Esophagus muscularis mucosa (tissue), 4 donors: ENCODE results near the gene C20orf173. TPM values are rescaled to one million over a fixed set of nuclear protein-coding genes. Genes with fewer than 3 reads are reported as not detected.

ENCODE experiments used
- DNase-seq: peaks from one replicate; pipeline ENCODE4 v3.0.0-alpha.2; 2017; ENCODE audit errors: extremely low spot score
- H3K27ac ChIP-seq, 4 donors: fragments of 200-600 bp; sonication (generic); replicated peaks in 1 of 4; 1 replicate in 3 of 4; 2 replicates in 1 of 4; pipeline ENCODE4 v1.5.1; 2016 to 2019; ENCODE audit warnings: mild to moderate bottlenecking in 1 of 4
- H3K27me3 ChIP-seq, 4 donors: fragments of 200-600 bp; sonication (generic); one replicate each; pipeline versions ENCODE4 v1.5.1 to v1.6.0; 2016 to 2019
- H3K36me3 ChIP-seq, 4 donors: fragments of 200-600 bp; sonication (generic); one replicate each; pipeline ENCODE4 v1.5.1; 2016 to 2019
- H3K4me1 ChIP-seq, 4 donors: fragments of 200-600 bp; sonication (generic); one replicate each; pipeline ENCODE4 v1.5.1; 2016 to 2019
- H3K4me3 ChIP-seq, 4 donors: fragments of 200-600 bp; sonication (generic); 1 replicate in 2 of 4; 2 replicates in 2 of 4; pipeline ENCODE4 v1.5.1; 2016 to 2019; ENCODE audit warnings: mild to moderate bottlenecking in 4 of 4, moderate library complexity in 1 of 4
- H3K9me3 ChIP-seq, 4 donors: fragments of 200-600 bp; sonication (generic); 1 replicate in 3 of 4; 2 replicates in 1 of 4; pipeline ENCODE4 v1.5.1; 2016 to 2019
- CTCF ChIP-seq, 3 experiments: fragments of 200-600 bp in 2 of 3; fragments of 450-650 bp in 1 of 3; sonication (generic) in 2 of 3; IDR thresholded peaks; one replicate each; pipeline ENCODE4 v1.5.1; 2017 to 2019; ENCODE audit warnings: antibody characterized with exemption in 3 of 3, mild to moderate bottlenecking in 2 of 3, moderate library complexity in 1 of 3
- EP300 ChIP-seq: sonication (generic); formaldehyde crosslinking; IDR thresholded peaks from one replicate; pipeline ENCODE4 v1.6.1; 2017; ENCODE audit warnings: antibody characterized with exemption
- POLR2A ChIP-seq: fragments of 450-650 bp; IDR thresholded peaks from one replicate; pipeline ENCODE4 v1.6.1; 2017; ENCODE audit warnings: antibody characterized with exemption, moderate library complexity, mild to moderate bottlenecking, low read depth
- POLR2AphosphoS5 ChIP-seq, 2 donors: sonication (generic); formaldehyde crosslinking; IDR thresholded peaks; one replicate each; pipeline ENCODE4 v1.6.1; 2017; ENCODE audit warnings: antibody characterized with exemption in 2 of 2
- WGBS: methylation state at CpG from one replicate; pipeline ENCODE4 v1.1.5; 2018; 5-methylcytosine and 5-hydroxymethylcytosine counted together
- intact Hi-C: fragments of 100-400 bp; cut with DNase I; formaldehyde crosslinking; loops from one replicate; pipeline ENCODE4 v1.15.1; 2023
- total RNA-seq, 4 donors: library from RNA; depleted of rRNA; stranded (reverse); fragments of >200 nt; gene quantifications; one replicate each; pipeline versions ENCODE4 v1.1.0 to v1.2.1, GENCODE V29; 2016

Gene C20orf173
- total RNA-seq, 4 donors from 2014 or later, result not detected

GRCh38 chr20:35572838-35573237 is 43.4 kb upstream of the C20orf173 start:
- 95% methylated on average over 4 of the region's 4 CpGs for WGBS
- no peaks in the 10 kb centered on the region for H3K27me3 ChIP-seq

GRCh38 chr20:35571555-35571954 is 42.1 kb upstream of the C20orf173 start:
- intact Hi-C loops, result no loop called here
- TF ChIP-seq POLR2A (no peak), POLR2AphosphoS5 (IDR thresholded peaks at IDR 0.05) (no peak), EP300 (no peak), CTCF (IDR thresholded peaks at IDR 0.05) (no peak)
- Histone ChIP-seq H3K4me1 (no peaks in the 10 kb centered on the region), H3K9me3 (peaks cover 0 to 13% (median 10%) of the 10 kb centered on the region in 4 donors), H3K27me3 (no peaks in the 10 kb centered on the region), H3K4me3 (no peak overlapping the region), H3K27ac (no peak overlapping the region), H3K36me3 (no peaks in the 10 kb centered on the region)
- DNase-seq, result no peak

More at GRCh38 chr20:35572838-35573237, 43.4 kb upstream of the C20orf173 start:
- peaks cover 0 to 13% (median 10%) of the 10 kb centered on the region in 4 donors for H3K9me3 ChIP-seq
- no peaks in the 10 kb centered on the region for H3K4me1 ChIP-seq
- intact Hi-C loops, result no loop called here
- no peak for DNase-seq
- no peak overlapping the region for H3K27ac ChIP-seq
- H3K36me3 ChIP-seq, result no peaks in the 10 kb centered on the region
- TF ChIP-seq CTCF (IDR thresholded peaks at IDR 0.05), result no peak
- TF ChIP-seq POLR2A, result no peak
- TF ChIP-seq POLR2AphosphoS5 (IDR thresholded peaks at IDR 0.05), result no peak
- TF ChIP-seq EP300, result no peak
- H3K4me3 ChIP-seq, result no peak overlapping the region

GRCh38 chr20:35568645-35569044 is 39.2 kb upstream of the C20orf173 start:
- no peak overlapping the region for H3K4me3 ChIP-seq
- peaks cover 0 to 13% (median 10%) of the 10 kb centered on the region in 4 donors for H3K9me3 ChIP-seq
- DNase-seq, result no peak
- H3K4me1 ChIP-seq, result no peaks in the 10 kb centered on the region
- TF ChIP-seq EP300 (no peak), CTCF (IDR thresholded peaks at IDR 0.05) (peak in 1 of 3 experiments; percentile 3), POLR2A (no peak), POLR2AphosphoS5 (IDR thresholded peaks at IDR 0.05) (no peak)
- H3K27ac ChIP-seq, result no peak overlapping the region
- 26% methylated on average over 2 of the region's 2 CpGs for WGBS
- no peaks in the 10 kb centered on the region for H3K27me3 ChIP-seq
- intact Hi-C loops, result no loop called here
- H3K36me3 ChIP-seq, result no peaks in the 10 kb centered on the region

- Histone ChIP-seq H3K4me1 (no peaks in the 10 kb centered on the region), H3K9me3 (no peaks in the 10 kb centered on the region), H3K36me3 (no peaks in the 10 kb centered on the region), H3K4me3 (no peak overlapping the region), H3K27ac (no peak overlapping the region), H3K27me3 (no peaks in the 10 kb centered on the region)
- intact Hi-C loops, result no loop called here
- WGBS, result 96% methylated on average over 7 of the region's 7 CpGs
- no peak for TF ChIP-seq POLR2AphosphoS5 (IDR thresholded peaks at IDR 0.05)
- no peak for TF ChIP-seq EP300
- TF ChIP-seq CTCF (IDR thresholded peaks at IDR 0.05), result no peak
- TF ChIP-seq POLR2A, result no peak
- DNase-seq, result no peak
These were observed 35.5 kb upstream of the C20orf173 start for GRCh38 chr20:35564905-35565304.

- TF ChIP-seq EP300 (no peak), POLR2A (no peak), CTCF (IDR thresholded peaks at IDR 0.05) (no peak), POLR2AphosphoS5 (IDR thresholded peaks at IDR 0.05) (no peak)
- 91% methylated on average over 7 of the region's 10 CpGs for WGBS
- no peak for DNase-seq
These were observed 34.4 kb upstream of the C20orf173 start for GRCh38 chr20:35563834-35564233.

More at GRCh38 chr20:35563834-35564233, 34.4 kb upstream of the C20orf173 start:
- H3K27ac ChIP-seq, result no peak overlapping the region
- H3K27me3 ChIP-seq, result no peaks in the 10 kb centered on the region
- intact Hi-C loops, result no loop called here
- H3K4me3 ChIP-seq, result no peak overlapping the region
- H3K9me3 ChIP-seq, result no peaks in the 10 kb centered on the region
- peaks cover 0 to 8% (median 3%) of the 10 kb centered on the region in 4 donors for H3K36me3 ChIP-seq
- no peaks in the 10 kb centered on the region for H3K4me1 ChIP-seq
